H9 (cell line): ENCODE measurements around the gene OR10AG1. TPM values are rescaled to one million over a fixed set of nuclear protein-coding genes. Genes with fewer than 3 reads are reported as not detected.

ENCODE experiments used
- DNase-seq: peaks from one replicate; pipeline ENCODE4 v3.0.0-alpha.2; 2017
- H2AFZ ChIP-seq: one replicate; pipeline ENCODE4 v1.6.1; 2013; ENCODE audit warnings: mild to moderate bottlenecking, low read length, control low read depth, moderate library complexity
- H2AK5ac ChIP-seq: 2 replicates; pipeline ENCODE4 v1.6.1; 2013; ENCODE audit warnings: low read length, control low read depth, mixed read lengths; ENCODE audit not compliant: insufficient read length
- H2BK120ac ChIP-seq: one replicate; pipeline ENCODE4 v1.6.1; 2013; ENCODE audit warnings: low read depth, mild to moderate bottlenecking, low read length, control low read depth, inconsistent platforms; ENCODE audit not compliant: poor library complexity, severe bottlenecking
- H2BK12ac ChIP-seq: 2 replicates; pipeline ENCODE4 v1.6.1; 2013; ENCODE audit warnings: low read length, control low read depth, mixed read lengths, low read depth; ENCODE audit not compliant: insufficient read length
- H2BK15ac ChIP-seq: 2 replicates; pipeline ENCODE4 v1.6.1; 2013; ENCODE audit warnings: low read depth, low read length, control low read depth
- H2BK20ac ChIP-seq: one replicate; pipeline ENCODE4 v1.6.1; 2013; ENCODE audit warnings: low read depth, mild to moderate bottlenecking, low read length, control low read depth, inconsistent platforms; ENCODE audit not compliant: poor library complexity, severe bottlenecking
- H2BK5ac ChIP-seq: 2 replicates; pipeline ENCODE4 v1.6.1; 2013; ENCODE audit warnings: low read length, control low read depth, mixed read lengths; ENCODE audit not compliant: insufficient read length
- H3K14ac ChIP-seq: 2 replicates; pipeline ENCODE4 v1.6.1; 2013; ENCODE audit warnings: low read length, control low read depth; ENCODE audit not compliant: insufficient read depth
- H3K18ac ChIP-seq: 2 replicates; pipeline ENCODE4 v1.6.1; 2013; ENCODE audit warnings: low read depth, mild to moderate bottlenecking, mixed read lengths, low read length, control low read depth; ENCODE audit not compliant: insufficient read length
- H3K23ac ChIP-seq: 2 replicates; pipeline ENCODE4 v1.6.1; 2013; ENCODE audit warnings: low read length, control low read depth, mixed read lengths, low read depth; ENCODE audit not compliant: insufficient read length
- H3K23me2 ChIP-seq: 2 replicates; pipeline ENCODE4 v1.6.1; 2013; ENCODE audit warnings: low read depth, mild to moderate bottlenecking, mixed read lengths, low read length, control low read depth; ENCODE audit not compliant: insufficient read length, poor library complexity, severe bottlenecking
- H3K27ac ChIP-seq: 2 replicates; pipeline ENCODE4 v1.5.1; 2013; ENCODE audit warnings: low read length, control low read depth, mixed read lengths, low read depth; ENCODE audit not compliant: insufficient read length
- H3K27me3 ChIP-seq: 2 replicates; pipeline ENCODE4 v1.6.1; 2013; ENCODE audit warnings: low read length, control low read depth, inconsistent platforms; ENCODE audit not compliant: insufficient read depth
- H3K4ac ChIP-seq: 2 replicates; pipeline ENCODE4 v1.6.1; 2013; ENCODE audit warnings: low read depth, mild to moderate bottlenecking, control low read depth, inconsistent platforms, low read length, moderate library complexity
- H3K4me1 ChIP-seq: 2 replicates; pipeline ENCODE4 v1.6.1; 2013; ENCODE audit warnings: low read length, control low read depth, inconsistent platforms; ENCODE audit not compliant: insufficient read depth
- H3K4me2 ChIP-seq: 2 replicates; pipeline ENCODE4 v1.6.1; 2013; ENCODE audit warnings: low read length, control low read depth, mixed read lengths; ENCODE audit not compliant: insufficient read length, insufficient read depth
- H3K56ac ChIP-seq: 2 replicates; pipeline ENCODE4 v1.6.1; 2013; ENCODE audit warnings: low read depth, mild to moderate bottlenecking, mixed read lengths, low read length, control low read depth; ENCODE audit not compliant: insufficient read length
- H3K79me1 ChIP-seq: 2 replicates; pipeline ENCODE4 v1.6.1; 2013; ENCODE audit warnings: low read depth, mild to moderate bottlenecking, moderate library complexity, low read length, control low read depth, inconsistent platforms; ENCODE audit not compliant: insufficient read depth, poor library complexity, severe bottlenecking
- H3K79me2 ChIP-seq: 2 replicates; pipeline ENCODE4 v1.6.1; 2013; ENCODE audit warnings: low read length, control low read depth, inconsistent platforms; ENCODE audit not compliant: insufficient read depth
- H3K9ac ChIP-seq: 2 replicates; pipeline ENCODE4 v1.6.1; 2013; ENCODE audit warnings: low read length, control low read depth, mixed read lengths; ENCODE audit not compliant: insufficient read length; ENCODE audit errors: extremely low read depth
- H3K9me3 ChIP-seq: one replicate; pipeline ENCODE4 v1.6.1; 2013; ENCODE audit warnings: low read depth, low read length, inconsistent platforms; ENCODE audit not compliant: control insufficient read depth
- H3T11ph ChIP-seq: one replicate; pipeline ENCODE4 v1.6.1; 2013; ENCODE audit warnings: mild to moderate bottlenecking, low read length, control low read depth, inconsistent platforms
- H4K20me1 ChIP-seq: one replicate; pipeline ENCODE4 v1.6.1; 2013; ENCODE audit not compliant: control insufficient read depth, insufficient read length, insufficient read depth
- H4K5ac ChIP-seq: 2 replicates; pipeline ENCODE4 v1.6.1; 2013; ENCODE audit warnings: low read depth, mild to moderate bottlenecking, mixed read lengths, low read length, control low read depth; ENCODE audit not compliant: insufficient read length
- H4K8ac ChIP-seq: replicated peaks from 2 replicates; pipeline ENCODE4 v1.6.1; 2013; ENCODE audit warnings: low read length, control low read depth, mixed read lengths, low read depth; ENCODE audit not compliant: insufficient read length
- H4K91ac ChIP-seq: 2 replicates; pipeline ENCODE4 v1.6.1; 2013; ENCODE audit warnings: low read depth, mild to moderate bottlenecking, moderate library complexity, mixed read lengths, low read length, control low read depth; ENCODE audit not compliant: insufficient read length
- H3K27ac Mint-ChIP-seq, 3 experiments: 2 replicates in 2 of 3; 3 replicates in 1 of 3; pipeline ENCODE4 v1.8.0; 2020 to 2021; ENCODE audit warnings: mixed read lengths in 3 of 3, mild to moderate bottlenecking in 1 of 3, moderate library complexity in 1 of 3
- H3K27me3 Mint-ChIP-seq: 2 replicates; pipeline ENCODE4 v1.8.0; 2021; ENCODE audit warnings: low read depth, mild to moderate bottlenecking, moderate library complexity, mixed read lengths
- H3K36me3 Mint-ChIP-seq, 3 experiments: 2 replicates in 2 of 3; 3 replicates in 1 of 3; pipeline ENCODE4 v1.8.0; 2020 to 2021; ENCODE audit warnings: low read depth in 3 of 3, mixed read lengths in 3 of 3; ENCODE audit not compliant: insufficient read depth in 1 of 3
- H3K4me1 Mint-ChIP-seq, 2 experiments: 2 replicates each; pipeline ENCODE4 v1.8.0; 2020; ENCODE audit warnings: mixed read lengths in 2 of 2
- H3K4me3 Mint-ChIP-seq, 2 experiments: 2 replicates in 1 of 2; 3 replicates in 1 of 2; pipeline ENCODE4 v1.8.0; 2020 to 2021; ENCODE audit warnings: mild to moderate bottlenecking in 2 of 2, mixed read lengths in 2 of 2, moderate library complexity in 1 of 2
- H3K9me3 Mint-ChIP-seq, 2 experiments: 2 replicates in 1 of 2; 3 replicates in 1 of 2; pipeline ENCODE4 v1.8.0; 2020; ENCODE audit warnings: mild to moderate bottlenecking in 2 of 2, mixed read lengths in 2 of 2, moderate library complexity in 1 of 2
- WGBS: extraction: QIAGEN DNeasy Blood & Tissue Kit; methylation state at CpG from one replicate; pipeline ENCODE4 v1.1.7; 2013; ENCODE audit warnings: missing lambda C conversion rate, low lambda C conversion rate, mixed read lengths; ENCODE audit not compliant: insufficient read length; ENCODE audit errors: extremely low coverage; 5-methylcytosine and 5-hydroxymethylcytosine counted together
- total RNA-seq: library from RNA; stranded (reverse); gene quantifications from 2 replicates; pipeline ENCODE4 v1.2.1, GENCODE V29; 2021
- TF ChIP-seq, protein P1 (sequence below): fragments of 200-600 bp; sonication (generic); conservative IDR thresholded peaks from 3 replicates; pipeline ENCODE4 v1.8.0; 2021; ENCODE audit warnings: antibody characterized with exemption, mild to moderate bottlenecking

Gene OR10AG1
- total RNA-seq, 1 experiment from 2014 or later, result not detected

DNA sequence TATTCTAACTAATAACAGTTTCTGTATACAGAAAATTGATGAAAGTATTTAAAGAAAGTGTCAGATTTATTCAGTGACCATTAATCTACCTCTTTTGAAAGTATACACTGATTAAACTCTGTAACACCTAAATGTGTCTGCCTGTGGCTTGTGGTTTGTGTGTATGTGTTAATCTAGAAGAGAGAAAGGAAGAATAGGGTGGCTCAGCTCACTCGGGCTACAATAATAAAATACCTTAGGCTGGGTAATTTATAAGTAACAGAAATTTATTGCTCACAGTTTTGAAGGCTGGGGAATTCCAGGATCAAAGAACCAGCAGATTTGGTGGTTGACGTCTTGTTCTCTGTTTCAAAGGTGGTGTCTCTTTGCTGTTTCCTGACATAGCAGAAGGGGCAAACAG, 44.1 kb upstream of the OR10AG1 start:
- Histone ChIP-seq H2BK20ac (no peak overlapping the region), H3K79me2 (no peaks in the 10 kb centered on the region), H3K79me1 (no peaks in the 10 kb centered on the region), H2AFZ (no peak overlapping the region), H2AK5ac (no peak overlapping the region), H3K56ac (no peak overlapping the region), H3K4ac (no peak overlapping the region), H4K5ac (no peak overlapping the region), H4K8ac (no peak overlapping the region), H3K9ac (no peak overlapping the region), H3K27me3 (no peaks in the 10 kb centered on the region), H3K9me3 (no peaks in the 10 kb centered on the region), H3K27ac (no peak overlapping the region), H2BK12ac (no peak overlapping the region), H3K18ac (no peak overlapping the region), H3K23ac (no peak overlapping the region), H4K20me1 (no peaks in the 10 kb centered on the region), H3T11ph (no peak overlapping the region), H2BK120ac (no peak overlapping the region), H3K4me2 (no peak overlapping the region), H2BK5ac (no peak overlapping the region), H3K4me1 (no peaks in the 10 kb centered on the region), H2BK15ac (no peak overlapping the region), H3K23me2 (no peaks in the 10 kb centered on the region), H3K14ac (no peak overlapping the region), H4K91ac (no peak overlapping the region)
- Mint-ChIP-seq H3K27me3 (no peaks in the 10 kb centered on the region), H3K4me1 (no peaks in the 10 kb centered on the region), H3K27ac (no peak overlapping the region), H3K36me3 (peaks cover 0 to 2% (median 0%) of the 10 kb centered on the region in 3 experiments; a peak in 2 of 7 replicates), H3K4me3 (no peak overlapping the region), H3K9me3 (peaks cover 7 to 14% of the 10 kb centered on the region in 2 experiments)
- no CpG with 5 or more reads among the region's 2 CpGs for WGBS
- DNase-seq, result no peak
- TF ChIP-seq, protein P1, sequence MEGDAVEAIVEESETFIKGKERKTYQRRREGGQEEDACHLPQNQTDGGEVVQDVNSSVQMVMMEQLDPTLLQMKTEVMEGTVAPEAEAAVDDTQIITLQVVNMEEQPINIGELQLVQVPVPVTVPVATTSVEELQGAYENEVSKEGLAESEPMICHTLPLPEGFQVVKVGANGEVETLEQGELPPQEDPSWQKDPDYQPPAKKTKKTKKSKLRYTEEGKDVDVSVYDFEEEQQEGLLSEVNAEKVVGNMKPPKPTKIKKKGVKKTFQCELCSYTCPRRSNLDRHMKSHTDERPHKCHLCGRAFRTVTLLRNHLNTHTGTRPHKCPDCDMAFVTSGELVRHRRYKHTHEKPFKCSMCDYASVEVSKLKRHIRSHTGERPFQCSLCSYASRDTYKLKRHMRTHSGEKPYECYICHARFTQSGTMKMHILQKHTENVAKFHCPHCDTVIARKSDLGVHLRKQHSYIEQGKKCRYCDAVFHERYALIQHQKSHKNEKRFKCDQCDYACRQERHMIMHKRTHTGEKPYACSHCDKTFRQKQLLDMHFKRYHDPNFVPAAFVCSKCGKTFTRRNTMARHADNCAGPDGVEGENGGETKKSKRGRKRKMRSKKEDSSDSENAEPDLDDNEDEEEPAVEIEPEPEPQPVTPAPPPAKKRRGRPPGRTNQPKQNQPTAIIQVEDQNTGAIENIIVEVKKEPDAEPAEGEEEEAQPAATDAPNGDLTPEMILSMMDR, result no peak
